Measurements from ENCODE around the gene PHF2. TPM values are rescaled to one million over a fixed set of nuclear protein-coding genes. Genes with fewer than 3 reads are reported as not detected.

PHF2 gene
- total and polyA plus RNA-seq, 2 of the 8 experiments (the other 6 are each of a cell fraction or from before 2014, with no cell fraction given): 3.4 to 9.4 TPM

- Histone ChIP-seq H2BK120ac (replicated peaks; ENCODE audit: low read depth, low read length) (no peak overlapping the region), H2AFZ (ENCODE audit: low read length) (no peak overlapping the region), H2BK12ac (ENCODE audit: low read depth, low read length) (no peak overlapping the region), H3K36me3 (ENCODE audit: control insufficient read depth in 2 of 4, insufficient read depth in 4 of 4, low read length in 3 of 4) (no peaks in the 10 kb centered on the region), H3K79me2 (ENCODE audit: control insufficient read depth in 1 of 2, insufficient read depth in 2 of 2, low read length in 2 of 2) (peaks cover 0 to 13% of the 10 kb centered on the region in 2 experiments; a peak in 2 of 4 replicates), H3K79me1 (ENCODE audit: low read depth, low read length) (peaks cover 5% of the 10 kb centered on the region; the same call in 1 of the 2 replicates), H3K23me2 (ENCODE audit: low read depth, low read length) (no peaks in the 10 kb centered on the region), H2BK15ac (ENCODE audit: low read length) (no peak overlapping the region), H4K91ac (replicated peaks; ENCODE audit: insufficient read length, low read length) (no peak overlapping the region), H3K56ac (replicated peaks; ENCODE audit: insufficient read length, low read depth, low read length) (no peak overlapping the region), H3K27me3 (replicated peaks in 1 of 4; ENCODE audit: control insufficient read depth in 3 of 4, extremely low read depth in 1 of 4, insufficient read depth in 3 of 4, low read length in 3 of 4) (no peaks in the 10 kb centered on the region), H3K4ac (replicated peaks; ENCODE audit: insufficient read length, low read depth, low read length) (no peak overlapping the region), H3K27ac (ENCODE audit: low read depth, low read length) (no peak overlapping the region), H3K18ac (ENCODE audit: extremely low read depth, low read length) (no peak overlapping the region), H3K4me1 (replicated peaks in 1 of 4; ENCODE audit: control insufficient read depth in 3 of 4, insufficient read depth in 4 of 4, low read length in 3 of 4) (peaks cover 0 to 8% (median 4%) of the 10 kb centered on the region in 4 experiments; a peak in 6 of 7 replicates), H2AK5ac (ENCODE audit: low read depth, low read length) (no peak overlapping the region), H2BK20ac (ENCODE audit: low read length) (no peak overlapping the region), H3K9me3 (ENCODE audit: insufficient read depth in 2 of 2, low read depth in 1 of 2, low read length in 1 of 2) (no peaks in the 10 kb centered on the region), H4K8ac (ENCODE audit: extremely low read depth, insufficient read depth, low read length) (no peak overlapping the region), H3K23ac (ENCODE audit: insufficient read length) (no peak overlapping the region), H3K14ac (ENCODE audit: insufficient read length) (no peak overlapping the region), H3K9ac (replicated peaks in 1 of 4; ENCODE audit: extremely low read depth in 1 of 4, low read depth in 3 of 4, low read length in 3 of 4) (no peak overlapping the region), H4K20me1 (replicated peaks in 1 of 2; ENCODE audit: control insufficient read depth in 1 of 2, insufficient read depth in 2 of 2, low read length in 2 of 2) (peaks cover 5 to 8% of the 10 kb centered on the region in 2 experiments), H4K5ac (ENCODE audit: insufficient read length, low read depth, low read length) (no peak overlapping the region), H3K4me3 (ENCODE audit: extremely low read depth in 1 of 4, insufficient read depth in 2 of 4, low read depth in 3 of 4, low read length in 4 of 4) (no peak overlapping the region), H2BK5ac (ENCODE audit: low read depth, low read length) (no peak overlapping the region), H3K4me2 (ENCODE audit: insufficient read depth in 1 of 2, low read depth in 2 of 2, low read length in 2 of 2) (no peak overlapping the region)
- WGBS, 2 experiments (ENCODE audit: extremely low coverage in 1 of 2, insufficient coverage in 1 of 2, insufficient read length in 1 of 2, insufficient replicate concordance in 2 of 2, low coverage in 1 of 2, low lambda C conversion rate in 2 of 2, missing lambda C conversion rate in 1 of 2): 76% methylated on average over 2 of the region's 2 CpGs; no CpG with 5 or more reads in 1 of the 2 experiments
- CTCF ChIA-PET (ENCODE audit: partially characterized antibody): interaction anchor here (0.7 to 2.5 kb wide), 15 partner anchors 9 to 440 kb away, joined by 3 to 10 read pairs (median 4); no protein-coding TSS in a partner anchor
- FAIRE-seq (no peak), DNase-seq (ENCODE audit: low read depth in 1 of 2, low spot score in 2 of 2) (no peak)
- POLR2A ChIA-PET (ENCODE audit: partially characterized antibody): interaction anchor here (1.4 kb wide), 1 partner anchor 15 kb away, joined by 4 read pairs; no protein-coding TSS in a partner anchor
- TF ChIP-seq PHF8 (conservative IDR thresholded peaks at IDR 0.05; ENCODE audit: low read depth, low read length) (no peak), SIN3A (conservative IDR thresholded peaks at IDR 0.05 in 1 of 2, IDR thresholded peaks at IDR 0.05 in 1 of 2; ENCODE audit: low read depth in 1 of 2, low read length in 2 of 2) (no peak), POLR2AphosphoS5 (IDR thresholded peaks at IDR 0.05; ENCODE audit: low read depth, low read length) (no peak), RBBP5 (IDR thresholded peaks at IDR 0.05; ENCODE audit: borderline replicate concordance, low read depth, low read length) (no peak), CEBPB (IDR thresholded peaks at IDR 0.05; ENCODE audit: low read depth, low read length) (no peak), CREB1 (IDR thresholded peaks at IDR 0.05) (no peak)
- TF ChIP-seq, protein P1, sequence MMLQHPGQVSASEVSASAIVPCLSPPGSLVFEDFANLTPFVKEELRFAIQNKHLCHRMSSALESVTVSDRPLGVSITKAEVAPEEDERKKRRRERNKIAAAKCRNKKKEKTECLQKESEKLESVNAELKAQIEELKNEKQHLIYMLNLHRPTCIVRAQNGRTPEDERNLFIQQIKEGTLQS (IDR thresholded peaks at IDR 0.05; ENCODE audit: insufficient read depth, low read depth, low read length): no peak
- TF ChIP-seq, protein P2, sequence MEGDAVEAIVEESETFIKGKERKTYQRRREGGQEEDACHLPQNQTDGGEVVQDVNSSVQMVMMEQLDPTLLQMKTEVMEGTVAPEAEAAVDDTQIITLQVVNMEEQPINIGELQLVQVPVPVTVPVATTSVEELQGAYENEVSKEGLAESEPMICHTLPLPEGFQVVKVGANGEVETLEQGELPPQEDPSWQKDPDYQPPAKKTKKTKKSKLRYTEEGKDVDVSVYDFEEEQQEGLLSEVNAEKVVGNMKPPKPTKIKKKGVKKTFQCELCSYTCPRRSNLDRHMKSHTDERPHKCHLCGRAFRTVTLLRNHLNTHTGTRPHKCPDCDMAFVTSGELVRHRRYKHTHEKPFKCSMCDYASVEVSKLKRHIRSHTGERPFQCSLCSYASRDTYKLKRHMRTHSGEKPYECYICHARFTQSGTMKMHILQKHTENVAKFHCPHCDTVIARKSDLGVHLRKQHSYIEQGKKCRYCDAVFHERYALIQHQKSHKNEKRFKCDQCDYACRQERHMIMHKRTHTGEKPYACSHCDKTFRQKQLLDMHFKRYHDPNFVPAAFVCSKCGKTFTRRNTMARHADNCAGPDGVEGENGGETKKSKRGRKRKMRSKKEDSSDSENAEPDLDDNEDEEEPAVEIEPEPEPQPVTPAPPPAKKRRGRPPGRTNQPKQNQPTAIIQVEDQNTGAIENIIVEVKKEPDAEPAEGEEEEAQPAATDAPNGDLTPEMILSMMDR (IDR thresholded peaks at IDR 0.05; ENCODE audit: control extremely low read depth in 1 of 3, insufficient read depth in 1 of 3, low read depth in 1 of 3, low read length in 3 of 3): no peak
- TF ChIP-seq, protein P3, sequence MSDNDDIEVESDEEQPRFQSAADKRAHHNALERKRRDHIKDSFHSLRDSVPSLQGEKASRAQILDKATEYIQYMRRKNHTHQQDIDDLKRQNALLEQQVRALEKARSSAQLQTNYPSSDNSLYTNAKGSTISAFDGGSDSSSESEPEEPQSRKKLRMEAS (IDR thresholded peaks at IDR 0.05): no peak
These were observed 16.8 kb downstream of the PHF2 start for GRCh38 chr9:93593144-93593658.

Data from H1 (cell line).